SK-N-SH (cell line): ENCODE results near the gene HNRNPM. TPM values are rescaled to one million over a fixed set of nuclear protein-coding genes. Genes with fewer than 3 reads are reported as not detected.

Experiments
- CTCF ChIA-PET: fragments of 300-600, 350-600 bp; formaldehyde crosslinking; extraction: SDS; loops from one replicate; lab custom pipeline; 2021; lab: Yijun Ruan, JAX
- POLR2A ChIA-PET: fragments of 350-600 bp; sonication (Branson Sonifier 250); formaldehyde crosslinking; extraction: SDS; loops from one replicate; lab custom pipeline; 2020; ENCODE audit warnings: antibody characterized with exemption, inconsistent platforms; lab: Yijun Ruan, JAX
- DNase-seq: peaks from one replicate; pipeline ENCODE4 v3.0.0; 2012
- H2AFZ ChIP-seq: fragments of 200-600 bp; sonication (generic); 2 replicates; pipeline ENCODE4 v1.8.1; 2016; ENCODE audit warnings: antibody characterized with exemption, mild to moderate bottlenecking, low read depth
- H3F3A ChIP-seq: fragments of 200-600 bp; sonication (generic); replicated peaks from 2 replicates; pipeline ENCODE3; 2016; ENCODE audit warnings: antibody characterized with exemption, mild to moderate bottlenecking; ENCODE audit not compliant: insufficient read depth
- H3K27ac ChIP-seq, 2 experiments: fragments of 200-500 bp in 1 of 2; fragments of 200-600 bp in 1 of 2; sonication (Bioruptor generic) in 1 of 2; sonication (generic), shearing (Covaris generic) in 1 of 2; 2 replicates each; pipeline versions ENCODE4 v1.5.1 to v1.6.1; 2014 to 2016; ENCODE audit warnings: low read depth in 2 of 2, inconsistent platforms in 1 of 2, low read length in 1 of 2, mild to moderate bottlenecking in 1 of 2, mixed read lengths in 1 of 2
- H3K27me3 ChIP-seq: fragments of 200-600 bp; sonication (generic), shearing (Covaris generic); 2 replicates; pipeline ENCODE4 v1.6.1; 2016; ENCODE audit warnings: mixed run types; ENCODE audit not compliant: insufficient read depth
- H3K36me3 ChIP-seq, 2 experiments: fragments of 200-500 bp in 1 of 2; fragments of 200-600 bp in 1 of 2; sonication (Bioruptor generic) in 1 of 2; sonication (generic) in 1 of 2; replicated peaks in 1 of 2; 2 replicates each; pipeline versions ENCODE3 to v1.5.1; 2014 to 2016; ENCODE audit warnings: low read length in 1 of 2, mild to moderate bottlenecking in 1 of 2; ENCODE audit not compliant: insufficient read depth in 2 of 2, control insufficient read depth in 1 of 2
- H3K4me1 ChIP-seq, 2 experiments: fragments of 200-500 bp in 1 of 2; fragments of 200-600 bp in 1 of 2; sonication (Bioruptor generic) in 1 of 2; sonication (generic), shearing (Covaris generic) in 1 of 2; 2 replicates each; pipeline versions ENCODE4 v1.5.1 to v1.6.1; 2014 to 2016; ENCODE audit warnings: low read depth in 1 of 2, low read length in 1 of 2, mixed run types in 1 of 2; ENCODE audit not compliant: insufficient read depth in 2 of 2, control insufficient read depth in 1 of 2
- H3K4me2 ChIP-seq: fragments of 200-600 bp; sonication (generic), shearing (Covaris generic); 2 replicates; pipeline ENCODE4 v1.6.1; 2017; ENCODE audit warnings: mixed run types
- H3K4me3 ChIP-seq, 2 experiments: fragments of 200-500 bp in 1 of 2; fragments of 200-600 bp in 1 of 2; sonication (Bioruptor generic) in 1 of 2; sonication (generic), shearing (Covaris generic) in 1 of 2; 2 replicates each; pipeline versions ENCODE4 v1.5.1 to v1.8.1; 2014 to 2016; ENCODE audit warnings: low read depth in 2 of 2, inconsistent platforms in 1 of 2, low read length in 1 of 2, mild to moderate bottlenecking in 1 of 2, mixed read lengths in 1 of 2, moderate library complexity in 1 of 2
- H3K79me2 ChIP-seq: fragments of 200-600 bp; sonication (generic); 2 replicates; pipeline ENCODE4 v1.8.1; 2017; ENCODE audit warnings: mild to moderate bottlenecking; ENCODE audit not compliant: insufficient read depth
- H3K9ac ChIP-seq: fragments of 200-600 bp; sonication (generic); 2 replicates; pipeline ENCODE4 v1.6.1; 2017; ENCODE audit warnings: mixed run types
- H3K9me2 ChIP-seq: fragments of 200-600 bp; sonication (generic); 2 replicates; pipeline ENCODE4 v1.6.1; 2017; ENCODE audit warnings: mixed run types
- H3K9me3 ChIP-seq: fragments of 200-600 bp; sonication (generic); 2 replicates; pipeline ENCODE4 v1.6.1; 2017; ENCODE audit warnings: mixed run types, mild to moderate bottlenecking, moderate library complexity
- H4K20me1 ChIP-seq: fragments of 200-600 bp; sonication (generic); 2 replicates; pipeline ENCODE4 v1.6.1; 2017; ENCODE audit warnings: mild to moderate bottlenecking, mixed run types; ENCODE audit not compliant: insufficient read depth
- CHD2 ChIP-seq: fragments of 150-350 bp; IDR thresholded peaks from 2 replicates; pipeline ENCODE4 v1.6.1; 2018; ENCODE audit warnings: low read length; ENCODE audit not compliant: partially characterized antibody
- CTCF ChIP-seq: fragments of 200-600 bp; sonication (generic); IDR thresholded peaks from 2 replicates; pipeline ENCODE4 v1.6.1; 2017; ENCODE audit warnings: antibody characterized with exemption, mild to moderate bottlenecking, moderate library complexity
- JUND ChIP-seq: IDR thresholded peaks from 2 replicates; pipeline ENCODE4 v1.4.0; 2012
- MXI1 ChIP-seq: IDR thresholded peaks from 2 replicates; pipeline ENCODE4 v1.6.1; 2012; ENCODE audit warnings: mild to moderate bottlenecking, low read depth, low read length, improper control_type of control experiment
- SMC3 ChIP-seq: IDR thresholded peaks from 2 replicates; pipeline ENCODE4 v1.6.1; 2012; ENCODE audit warnings: low read depth, low read length, improper control_type of control experiment
- WGBS: methylation state at CpG from one replicate; pipeline ENCODE4 v1.1.6; 2017; ENCODE audit warnings: low lambda C conversion rate; 5-methylcytosine and 5-hydroxymethylcytosine counted together
- polyA plus RNA-seq, 3 experiments: library from polyadenylated mRNA; depleted of rRNA; stranded (reverse); fragments of >200 nt; gene quantifications; 2 replicates each; pipeline ENCODE4 v1.2.3, GENCODE V29; 2012

HNRNPM gene
- polyA plus RNA-seq, 1 of the 3 experiments (the other 2 are of a cell fraction): 205 TPM

- peak overlapping the region; percentile 91; the same call in 1 of the 2 replicates for H2AFZ ChIP-seq
These were observed 61.7 kb downstream of the HNRNPM start for GRCh38 chr19:8506402-8506957.

GRCh38 chr19:8510589-8511115 is 65.9 kb downstream of the HNRNPM start:
- CTCF ChIA-PET: no interaction called here
- no peak overlapping the region for H3K27ac ChIP-seq
- no peak overlapping the region for H3K9ac ChIP-seq
- H4K20me1 ChIP-seq: no peaks in the 10 kb centered on the region
- POLR2A ChIA-PET: no interaction called here
- no peak overlapping the region for H3K4me2 ChIP-seq
- no peak overlapping the region for H3K4me3 ChIP-seq
- H2AFZ ChIP-seq: no peak overlapping the region
- H3K79me2 ChIP-seq: peaks cover 9% of the 10 kb centered on the region; the same call in 1 of the 2 replicates
- no peak for TF ChIP-seq SMC3
- H3K36me3 ChIP-seq: peaks cover 2 to 4% of the 10 kb centered on the region in 2 experiments
- peaks cover 10 to 18% of the 10 kb centered on the region in 2 experiments; a peak in 3 of 4 replicates for H3K4me1 ChIP-seq
- no peak for DNase-seq
- H3K9me2 ChIP-seq: no peaks in the 10 kb centered on the region
- no peaks in the 10 kb centered on the region for H3K9me3 ChIP-seq
- no peaks in the 10 kb centered on the region for H3K27me3 ChIP-seq
- 97% methylated on average over 45 of the region's 52 CpGs for WGBS
- peaks cover 8% of the 10 kb centered on the region for H3F3A ChIP-seq

More at GRCh38 chr19:8506402-8506957, 61.7 kb downstream of the HNRNPM start:
- Histone ChIP-seq H3K9me2 (no peaks in the 10 kb centered on the region), H3F3A (no peaks in the 10 kb centered on the region), H3K9me3 (no peaks in the 10 kb centered on the region), H3K27ac (no peak overlapping the region), H3K27me3 (no peaks in the 10 kb centered on the region), H3K79me2 (no peaks in the 10 kb centered on the region), H3K4me1 (peaks cover 0 to 5% of the 10 kb centered on the region in 2 experiments; a peak in 1 of 4 replicates), H3K4me3 (peak overlapping the region; percentile 54 to 69), H4K20me1 (no peaks in the 10 kb centered on the region), H3K36me3 (peaks cover 2 to 4% of the 10 kb centered on the region in 2 experiments), H3K9ac (no peak overlapping the region; the same call in 1 of the 2 replicates), H3K4me2 (peak overlapping the region; percentile 91)
- 47% methylated on average over 13 of the region's 18 CpGs for WGBS
- TF ChIP-seq JUND: no peak
- TF ChIP-seq CHD2: no peak
- ChIA-PET POLR2A (interaction anchor here (0.6 to 1.6 kb wide), 3 partner anchors 20 to 185 kb away, joined by 3 to 5 read pairs (median 3); partner anchors contain the start of genes MARCHF2 and RPS28), CTCF (interaction anchor here (0.6 to 4.4 kb wide), 28 partner anchors 9 to 1327 kb away, joined by 3 to 51 read pairs (median 4); partner anchors contain the start of genes KANK3, MARCHF2, NDUFA7 and RPS28)
- no peak for DNase-seq

- peaks cover 9% of the 10 kb centered on the region; the same call in 1 of the 2 replicates for H3K79me2 ChIP-seq
- H3K4me2 ChIP-seq: no peak overlapping the region
- H3K27ac ChIP-seq: no peak overlapping the region
- peaks cover 8% of the 10 kb centered on the region for H3F3A ChIP-seq
- no peak for DNase-seq
- 92% methylated on average over 33 of the region's 45 CpGs for WGBS
- TF ChIP-seq MXI1 (no peak), CTCF (peak; percentile 30; the same call in 1 of the 2 replicates)
- TF ChIP-seq, all 33 proteins: peak for 1
- Histone ChIP-seq H2AFZ (no peak overlapping the region), H4K20me1 (no peaks in the 10 kb centered on the region), H3K9me3 (no peaks in the 10 kb centered on the region), H3K27me3 (no peaks in the 10 kb centered on the region), H3K9me2 (no peaks in the 10 kb centered on the region), H3K4me1 (peaks cover 10 to 13% of the 10 kb centered on the region in 2 experiments; a peak in 3 of 4 replicates), H3K36me3 (peaks cover 2 to 4% of the 10 kb centered on the region in 2 experiments), H3K9ac (no peak overlapping the region), H3K4me3 (no peak overlapping the region)
- ChIA-PET CTCF (no interaction called here), POLR2A (no interaction called here)
These were observed 66.9 kb downstream of the HNRNPM start for GRCh38 chr19:8511573-8512101.
